HL-60 (cell line): ENCODE results near the gene BLVRA.
A peak's percentile ranks its signal among the peaks of the same experiment; 100 is the strongest.
"Not testable (repeated sequence)": the region's sequence is repeated elsewhere in the genome, so short reads cannot be mapped to it uniquely, and the experiment has no call there.

Experiments
- DNase-seq, 2 experiments: peaks; one replicate each; pipeline ENCODE4 v3.0.0-alpha.2; 2010 to 2020; ENCODE audit warnings: low read depth in 1 of 2, low spot score in 1 of 2
- H3K27ac ChIP-seq: fragments of 250-450 bp; sonication (Bioruptor Pico); replicated peaks from 2 replicates; pipeline ENCODE4 v1.5.1; 2020; ENCODE audit warnings: mild to moderate bottlenecking, moderate library complexity
- H3K27me3 ChIP-seq: fragments of 250-450 bp; sonication (Bioruptor Pico); 2 replicates; pipeline ENCODE4 v1.5.1; 2021; ENCODE audit warnings: mild to moderate bottlenecking, moderate library complexity; ENCODE audit not compliant: insufficient read depth, poor library complexity, severe bottlenecking
- H3K4me3 ChIP-seq: replicated peaks from 2 replicates; pipeline ENCODE4 v1.5.1; 2011; ENCODE audit warnings: mild to moderate bottlenecking, control low read depth, low read length; ENCODE audit not compliant: insufficient read depth
- CTCF ChIP-seq: IDR thresholded peaks from one replicate; pipeline ENCODE4 v1.5.1; 2011; ENCODE audit warnings: low read length, control low read depth, inconsistent platforms; ENCODE audit not compliant: insufficient read depth
- GABPA ChIP-seq: IDR thresholded peaks from 2 replicates; pipeline ENCODE4 v1.6.1; 2012; ENCODE audit warnings: low read depth
- POLR2AphosphoS5 ChIP-seq: IDR thresholded peaks from 2 replicates; pipeline ENCODE4 v1.6.1; 2012; ENCODE audit warnings: low read depth
- REST ChIP-seq: IDR thresholded peaks from 2 replicates; pipeline ENCODE4 v1.6.1; 2012; ENCODE audit warnings: low read depth; ENCODE audit not compliant: insufficient replicate concordance
- SPI1 ChIP-seq: IDR thresholded peaks from 2 replicates; pipeline ENCODE4 v1.6.1; 2012; ENCODE audit warnings: low read depth, mild to moderate bottlenecking, borderline replicate concordance

The BLVRA gene

GRCh38 chr7:43781726-43782607 is 23.5 kb downstream of the BLVRA start:
- no peak overlapping the region for H3K4me3 ChIP-seq
- TF ChIP-seq SPI1 (no peak), REST (no peak), CTCF (no peak), POLR2AphosphoS5 (no peak), GABPA (no peak)
- DNase-seq = peak in 1 of 2 experiments; percentile 28
- H3K27ac ChIP-seq = no peak overlapping the region
- H3K27me3 ChIP-seq = no peaks in the 10 kb centered on the region

GRCh38 chr7:43782768-43783555 is 24.5 kb downstream of the BLVRA start:
- Histone ChIP-seq H3K4me3 (no peak overlapping the region), H3K27me3 (no peaks in the 10 kb centered on the region), H3K27ac (no peak overlapping the region)
- TF ChIP-seq POLR2AphosphoS5 = no peak
- no peak for TF ChIP-seq SPI1
- TF ChIP-seq REST = no peak
- TF ChIP-seq CTCF = no peak
- TF ChIP-seq GABPA = no peak
- DNase-seq = no peak

- no peak for DNase-seq
- no peak for TF ChIP-seq REST
- no peak for TF ChIP-seq GABPA
- TF ChIP-seq SPI1 = no peak
- no peak for TF ChIP-seq CTCF
- no peak for TF ChIP-seq POLR2AphosphoS5
- H3K4me3 ChIP-seq = no peak overlapping the region
- no peak overlapping the region for H3K27ac ChIP-seq
- no peaks in the 10 kb centered on the region for H3K27me3 ChIP-seq
These were observed 25.6 kb downstream of the BLVRA start for GRCh38 chr7:43784030-43784584.

- H3K27ac ChIP-seq = not testable (repeated sequence)
These were observed 26.2 kb downstream of the BLVRA start for GRCh38 chr7:43784585-43785087.

More at GRCh38 chr7:43784585-43785087, 26.2 kb downstream of the BLVRA start:
- not testable (repeated sequence) for DNase-seq, H3K27me3 ChIP-seq, H3K4me3 ChIP-seq
